ENCODE measurements around the gene RANBP9. TPM values are rescaled to one million over a fixed set of nuclear protein-coding genes. Genes with fewer than 3 reads are reported as not detected.

The RANBP9 gene
- total RNA-seq, 1 experiment from 2014 or later, result 57.4 TPM

DNA sequence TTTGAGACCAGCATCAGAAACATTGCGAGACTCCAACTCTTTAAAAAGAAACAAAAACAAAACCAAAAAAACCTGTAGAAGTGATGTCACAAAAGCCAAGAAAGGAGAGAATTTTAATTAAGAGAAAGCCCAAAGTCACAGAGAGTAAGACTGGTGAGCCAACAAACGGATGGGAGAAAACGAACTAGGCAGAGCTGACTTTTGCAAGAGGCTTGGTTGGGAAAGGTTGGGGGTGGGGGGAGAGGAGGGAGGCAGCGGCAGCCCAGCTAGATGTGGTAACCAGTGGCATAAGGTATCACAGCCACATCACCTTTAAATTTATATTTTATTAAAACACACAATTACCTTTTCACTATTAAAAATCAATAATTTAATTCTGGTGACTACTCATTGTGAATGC lies 73.0 kb downstream of the RANBP9 start:
- POLR2A ChIA-PET (ENCODE audit: low non-redundant PET), result no interaction called here
- intact Hi-C loops (cut with micrococcal nuclease; ENCODE audit: unreplicated experiment), result no loop called here
- H3K36me3 ChIP-seq (ENCODE audit: insufficient read depth, low read length, poor library complexity, severe bottlenecking), result peaks cover 34% of the 10 kb centered on the region
- CTCF ChIA-PET, result no interaction called here
- H3K4me1 ChIP-seq (ENCODE audit: insufficient read depth, low read length, poor library complexity, severe bottlenecking), result no peaks in the 10 kb centered on the region
- no peaks in the 10 kb centered on the region for H3K27me3 ChIP-seq (replicated peaks; ENCODE audit: insufficient read depth, low read depth, low read length, poor library complexity)
- no peak overlapping the region for H3K4me3 ChIP-seq (ENCODE audit: low read depth, low read length, poor library complexity, severe bottlenecking)
- no peaks in the 10 kb centered on the region for H3K9me3 ChIP-seq (ENCODE audit: low read depth, low read length, poor library complexity, severe bottlenecking)
- no peak for DNase-seq (ENCODE audit: low spot score)
- TF ChIP-seq, protein P1, sequence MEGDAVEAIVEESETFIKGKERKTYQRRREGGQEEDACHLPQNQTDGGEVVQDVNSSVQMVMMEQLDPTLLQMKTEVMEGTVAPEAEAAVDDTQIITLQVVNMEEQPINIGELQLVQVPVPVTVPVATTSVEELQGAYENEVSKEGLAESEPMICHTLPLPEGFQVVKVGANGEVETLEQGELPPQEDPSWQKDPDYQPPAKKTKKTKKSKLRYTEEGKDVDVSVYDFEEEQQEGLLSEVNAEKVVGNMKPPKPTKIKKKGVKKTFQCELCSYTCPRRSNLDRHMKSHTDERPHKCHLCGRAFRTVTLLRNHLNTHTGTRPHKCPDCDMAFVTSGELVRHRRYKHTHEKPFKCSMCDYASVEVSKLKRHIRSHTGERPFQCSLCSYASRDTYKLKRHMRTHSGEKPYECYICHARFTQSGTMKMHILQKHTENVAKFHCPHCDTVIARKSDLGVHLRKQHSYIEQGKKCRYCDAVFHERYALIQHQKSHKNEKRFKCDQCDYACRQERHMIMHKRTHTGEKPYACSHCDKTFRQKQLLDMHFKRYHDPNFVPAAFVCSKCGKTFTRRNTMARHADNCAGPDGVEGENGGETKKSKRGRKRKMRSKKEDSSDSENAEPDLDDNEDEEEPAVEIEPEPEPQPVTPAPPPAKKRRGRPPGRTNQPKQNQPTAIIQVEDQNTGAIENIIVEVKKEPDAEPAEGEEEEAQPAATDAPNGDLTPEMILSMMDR (conservative IDR thresholded peaks at IDR 0.05; ENCODE audit: low read depth, low read length), result no peak
- TF ChIP-seq EZH2 (IDR thresholded peaks at IDR 0.05; ENCODE audit: borderline replicate concordance, low read depth, low read length, poor library complexity, severe bottlenecking), result no peak
- no TSS peak for BruUV-seq (replicated peaks)
- H3K27ac ChIP-seq (ENCODE audit: low read depth, low read length, poor library complexity, severe bottlenecking), result no peak overlapping the region

DNA sequence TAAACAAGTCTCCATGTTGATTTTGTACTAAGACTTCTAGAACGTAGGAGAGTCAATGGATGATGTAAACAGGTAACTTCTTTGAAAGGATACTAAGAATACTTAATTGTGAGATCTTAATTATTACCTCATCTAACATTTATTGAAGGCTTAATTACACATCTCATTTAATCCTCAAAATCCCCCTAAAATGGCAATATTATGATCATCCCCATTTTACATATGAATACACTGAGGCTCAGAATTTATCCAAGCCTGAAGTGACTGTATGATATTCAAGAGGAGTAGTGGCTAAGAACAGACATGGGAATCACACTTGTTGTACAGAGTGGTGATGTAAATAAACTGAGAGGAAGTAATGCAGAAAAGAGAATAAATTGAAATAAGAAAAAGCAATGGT lies 73.6 kb downstream of the RANBP9 start:
- POLR2A ChIA-PET (ENCODE audit: low non-redundant PET), result no interaction called here
- TF ChIP-seq, protein P1 (conservative IDR thresholded peaks at IDR 0.05; ENCODE audit: low read depth, low read length), result no peak
- TF ChIP-seq EZH2 (IDR thresholded peaks at IDR 0.05; ENCODE audit: borderline replicate concordance, low read depth, low read length, poor library complexity, severe bottlenecking), result no peak
- intact Hi-C loops (cut with micrococcal nuclease; ENCODE audit: unreplicated experiment), result no loop called here

DNA sequence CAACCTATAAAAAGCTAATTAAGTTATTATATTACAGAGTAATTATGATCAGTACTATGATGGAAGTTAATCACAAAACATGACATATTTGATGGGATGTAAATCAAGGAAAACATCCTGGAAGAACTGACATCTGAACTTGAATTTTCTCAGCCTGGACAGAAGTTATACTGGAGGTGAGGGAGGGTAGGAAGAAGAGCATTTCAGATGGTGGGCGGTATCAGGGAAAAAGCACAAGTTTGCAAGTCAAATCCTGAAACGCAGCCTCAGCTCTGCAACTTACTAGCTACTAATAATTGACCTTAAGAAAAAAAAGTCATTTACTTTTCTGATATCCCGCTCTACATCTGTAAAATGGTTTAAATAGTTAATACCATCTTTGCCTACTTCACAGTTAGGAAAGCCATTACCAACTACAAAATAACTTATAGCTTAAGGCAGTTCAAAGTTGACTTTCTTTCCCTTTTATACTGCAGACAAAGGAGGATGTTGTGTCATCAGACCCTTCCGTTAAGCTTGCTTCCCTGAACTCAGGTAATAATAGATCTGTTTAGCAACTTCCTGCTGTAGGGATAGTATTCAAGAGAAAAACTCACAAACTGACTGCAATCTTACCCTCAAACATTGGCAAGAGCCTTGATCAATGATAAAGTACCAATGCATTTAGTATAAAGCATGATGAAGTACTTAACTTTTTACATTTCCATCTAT lies 75.5 kb downstream of the RANBP9 start:
- TF ChIP-seq, protein P1 (conservative IDR thresholded peaks at IDR 0.05; ENCODE audit: low read depth, low read length), result no peak
- no peak for TF ChIP-seq EZH2 (IDR thresholded peaks at IDR 0.05; ENCODE audit: borderline replicate concordance, low read depth, low read length, poor library complexity, severe bottlenecking)
- no peaks in the 10 kb centered on the region for H3K4me1 ChIP-seq (ENCODE audit: insufficient read depth, low read length, poor library complexity, severe bottlenecking)
- H3K36me3 ChIP-seq (ENCODE audit: insufficient read depth, low read length, poor library complexity, severe bottlenecking), result peaks cover 47% of the 10 kb centered on the region
- no peaks in the 10 kb centered on the region for H3K9me3 ChIP-seq (ENCODE audit: low read depth, low read length, poor library complexity, severe bottlenecking)
- ChIA-PET POLR2A (ENCODE audit: low non-redundant PET) (interaction anchor here (1.0 kb wide), 1 partner anchor 512 kb away, joined by 3 read pairs; no protein-coding TSS in a partner anchor), CTCF (no interaction called here)
- intact Hi-C loops (cut with micrococcal nuclease; ENCODE audit: unreplicated experiment), result no loop called here
- H3K27me3 ChIP-seq (replicated peaks; ENCODE audit: insufficient read depth, low read depth, low read length, poor library complexity), result no peaks in the 10 kb centered on the region
- H3K27ac ChIP-seq (ENCODE audit: low read depth, low read length, poor library complexity, severe bottlenecking), result no peak overlapping the region
- BruUV-seq (replicated peaks), result no TSS peak
- no peak overlapping the region for H3K4me3 ChIP-seq (ENCODE audit: low read depth, low read length, poor library complexity, severe bottlenecking)
- no peak for DNase-seq (ENCODE audit: low spot score)

More for the DNA sequence above, 73.6 kb downstream of the RANBP9 start:
- Histone ChIP-seq H3K4me3 (ENCODE audit: low read depth, low read length, poor library complexity, severe bottlenecking) (no peak overlapping the region), H3K27me3 (replicated peaks; ENCODE audit: insufficient read depth, low read depth, low read length, poor library complexity) (no peaks in the 10 kb centered on the region), H3K9me3 (ENCODE audit: low read depth, low read length, poor library complexity, severe bottlenecking) (no peaks in the 10 kb centered on the region), H3K4me1 (ENCODE audit: insufficient read depth, low read length, poor library complexity, severe bottlenecking) (no peaks in the 10 kb centered on the region), H3K27ac (ENCODE audit: low read depth, low read length, poor library complexity, severe bottlenecking) (no peak overlapping the region), H3K36me3 (ENCODE audit: insufficient read depth, low read length, poor library complexity, severe bottlenecking) (peaks cover 38% of the 10 kb centered on the region)
- CTCF ChIA-PET, result no interaction called here
- BruUV-seq (replicated peaks), result no TSS peak
- no peak for DNase-seq (ENCODE audit: low spot score)
